ENCODE measurements around the gene DRC3. TPM values are rescaled to one million over a fixed set of nuclear protein-coding genes. Genes with fewer than 3 reads are reported as not detected.

DRC3 gene
- total RNA-seq, 1 experiment from 2014 or later, result 2.3 TPM

GRCh38 chr17:17981330-17981729 is 8.7 kb downstream of the DRC3 start:
- Mint-ChIP-seq H3K4me3 (ENCODE audit: unreplicated experiment) (no peak overlapping the region), H3K4me1 (ENCODE audit: insufficient read depth, unreplicated experiment) (peaks cover 7% of the 10 kb centered on the region), H3K27ac (ENCODE audit: low read depth, unreplicated experiment) (no peak overlapping the region), H3K27me3 (ENCODE audit: insufficient read depth, unreplicated experiment) (no peaks in the 10 kb centered on the region), H3K36me3 (ENCODE audit: insufficient read depth, unreplicated experiment) (no peaks in the 10 kb centered on the region), H3K9me3 (ENCODE audit: unreplicated experiment) (no peaks in the 10 kb centered on the region)
- CTCF ChIA-PET, result interaction anchor here (0.8 kb wide), 1 partner anchor 14 kb away, joined by 5 read pairs; no protein-coding TSS in a partner anchor
- DNase-seq (ENCODE audit: unreplicated experiment), result no peak
- TF ChIP-seq CTCF (IDR thresholded peaks at IDR 0.05; ENCODE audit: unreplicated experiment), result no peak
- POLR2A ChIA-PET, result interaction anchor here (0.6 kb wide), 1 partner anchor 439 kb away, joined by 4 read pairs; no protein-coding TSS in a partner anchor
- no TSS peak for BruUV-seq (replicated peaks)
- intact Hi-C loops (cut with micrococcal nuclease), result no loop called here

- no peak for DNase-seq (ENCODE audit: unreplicated experiment)
- Mint-ChIP-seq H3K9me3 (ENCODE audit: unreplicated experiment) (no peaks in the 10 kb centered on the region), H3K27me3 (ENCODE audit: insufficient read depth, unreplicated experiment) (no peaks in the 10 kb centered on the region), H3K4me1 (ENCODE audit: insufficient read depth, unreplicated experiment) (peaks cover 7% of the 10 kb centered on the region), H3K4me3 (ENCODE audit: unreplicated experiment) (no peak overlapping the region), H3K36me3 (ENCODE audit: insufficient read depth, unreplicated experiment) (no peaks in the 10 kb centered on the region), H3K27ac (ENCODE audit: low read depth, unreplicated experiment) (peak overlapping the region; percentile 13)
- BruUV-seq (replicated peaks), result no TSS peak
- ChIA-PET CTCF (interaction anchor here (1.0 to 1.5 kb wide), 4 partner anchors 11 to 162 kb away, joined by 3 to 6 read pairs (median 3); partner anchors contain the start of genes DRC3 and TOM1L2), POLR2A (interaction anchor here (1.3 to 1.7 kb wide), 2 partner anchors 10 to 24 kb away, joined by 5 to 6 read pairs; partner anchors contain the start of genes DRC3 and TOM1L2)
- intact Hi-C loops (cut with micrococcal nuclease), result no loop called here
- no peak for TF ChIP-seq CTCF (IDR thresholded peaks at IDR 0.05; ENCODE audit: unreplicated experiment)
These were observed 10.1 kb downstream of the DRC3 start for GRCh38 chr17:17982801-17983200.

- CTCF ChIA-PET, result interaction anchor here (1.0 to 1.5 kb wide), 4 partner anchors 11 to 162 kb away, joined by 3 to 6 read pairs (median 3); partner anchors contain the start of genes DRC3 and TOM1L2
- no peaks in the 10 kb centered on the region for H3K9me3 Mint-ChIP-seq (ENCODE audit: unreplicated experiment)
- no peaks in the 10 kb centered on the region for H3K27me3 Mint-ChIP-seq (ENCODE audit: insufficient read depth, unreplicated experiment)
These were observed 10.7 kb downstream of the DRC3 start for GRCh38 chr17:17983376-17983775.

GRCh38 chr17:17983776-17984175 is 11.1 kb downstream of the DRC3 start:
- Mint-ChIP-seq H3K27ac (ENCODE audit: low read depth, unreplicated experiment) (peak overlapping the region; percentile 13), H3K27me3 (ENCODE audit: insufficient read depth, unreplicated experiment) (no peaks in the 10 kb centered on the region), H3K4me1 (ENCODE audit: insufficient read depth, unreplicated experiment) (peaks cover 7% of the 10 kb centered on the region), H3K36me3 (ENCODE audit: insufficient read depth, unreplicated experiment) (no peaks in the 10 kb centered on the region), H3K9me3 (ENCODE audit: unreplicated experiment) (no peaks in the 10 kb centered on the region), H3K4me3 (ENCODE audit: unreplicated experiment) (no peak overlapping the region)
- no peak for DNase-seq (ENCODE audit: unreplicated experiment)
- ChIA-PET CTCF (interaction anchor here (1.0 to 1.5 kb wide), 3 partner anchors 12 to 163 kb away, joined by 3 read pairs; partner anchors contain the start of genes DRC3 and TOM1L2), POLR2A (interaction anchor here (0.6 to 1.7 kb wide), 4 partner anchors 11 to 392 kb away, joined by 3 to 6 read pairs (median 4); partner anchors contain the start of genes DRC3, PEMT and TOM1L2)
- intact Hi-C loops (cut with micrococcal nuclease), result no loop called here
- no TSS peak for BruUV-seq (replicated peaks)
- no peak for TF ChIP-seq CTCF (IDR thresholded peaks at IDR 0.05; ENCODE audit: unreplicated experiment)

More at GRCh38 chr17:17983376-17983775, 10.7 kb downstream of the DRC3 start:
- peak; percentile 34 for DNase-seq (ENCODE audit: unreplicated experiment)
- Mint-ChIP-seq H3K4me1 (ENCODE audit: insufficient read depth, unreplicated experiment) (peaks cover 7% of the 10 kb centered on the region), H3K36me3 (ENCODE audit: insufficient read depth, unreplicated experiment) (no peaks in the 10 kb centered on the region), H3K4me3 (ENCODE audit: unreplicated experiment) (no peak overlapping the region), H3K27ac (ENCODE audit: low read depth, unreplicated experiment) (peak overlapping the region; percentile 13)
- intact Hi-C loops (cut with micrococcal nuclease), result no loop called here
- POLR2A ChIA-PET, result interaction anchor here (0.6 to 1.7 kb wide), 4 partner anchors 11 to 392 kb away, joined by 3 to 6 read pairs (median 4); partner anchors contain the start of genes DRC3, PEMT and TOM1L2
- no TSS peak for BruUV-seq (replicated peaks)
- no peak for TF ChIP-seq CTCF (IDR thresholded peaks at IDR 0.05; ENCODE audit: unreplicated experiment)

All from MCF 10A (cell line).